Measurements from ENCODE around the gene ERRFI1. TPM values are rescaled to one million over a fixed set of nuclear protein-coding genes. Genes with fewer than 3 reads are reported as not detected.

The ERRFI1 gene
- total RNA-seq, 4 donors from 2014 or later: 26.4 to 96.8 (median 61.2) TPM

DNA sequence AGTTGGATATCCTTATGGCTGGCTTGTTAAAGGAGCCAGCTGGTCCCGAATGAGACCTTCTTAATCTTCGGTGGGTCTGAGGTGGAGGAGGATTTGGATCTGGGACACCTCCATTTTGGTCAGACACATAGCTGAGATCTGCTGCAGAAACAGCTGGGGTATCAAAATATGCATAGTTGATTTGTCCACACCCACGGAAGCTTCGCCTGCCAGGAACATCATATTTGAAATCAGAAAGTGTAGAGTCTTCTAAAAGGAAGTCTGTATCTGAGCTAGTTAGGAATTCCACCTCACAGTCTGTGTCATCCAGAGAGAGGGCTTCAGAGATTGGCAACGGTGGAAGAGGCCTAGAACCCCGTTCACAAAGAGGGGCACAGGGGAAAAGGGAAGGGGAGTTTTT is 12.3 kb downstream of the ERRFI1 start:
- Histone ChIP-seq H3K4me1 (peaks cover 0 to 39% (median 0%) of the 10 kb centered on the region in 4 donors), H3K27ac (no peak overlapping the region), H3K9me3 (no peaks in the 10 kb centered on the region), H3K4me3 (no peak overlapping the region), H3K36me3 (peaks cover 0 to 46% (median 0%) of the 10 kb centered on the region in 3 donors), H3K27me3 (no peaks in the 10 kb centered on the region)
- TF ChIP-seq POLR2A (IDR thresholded peaks at IDR 0.05): no peak
- TF ChIP-seq, protein P1, sequence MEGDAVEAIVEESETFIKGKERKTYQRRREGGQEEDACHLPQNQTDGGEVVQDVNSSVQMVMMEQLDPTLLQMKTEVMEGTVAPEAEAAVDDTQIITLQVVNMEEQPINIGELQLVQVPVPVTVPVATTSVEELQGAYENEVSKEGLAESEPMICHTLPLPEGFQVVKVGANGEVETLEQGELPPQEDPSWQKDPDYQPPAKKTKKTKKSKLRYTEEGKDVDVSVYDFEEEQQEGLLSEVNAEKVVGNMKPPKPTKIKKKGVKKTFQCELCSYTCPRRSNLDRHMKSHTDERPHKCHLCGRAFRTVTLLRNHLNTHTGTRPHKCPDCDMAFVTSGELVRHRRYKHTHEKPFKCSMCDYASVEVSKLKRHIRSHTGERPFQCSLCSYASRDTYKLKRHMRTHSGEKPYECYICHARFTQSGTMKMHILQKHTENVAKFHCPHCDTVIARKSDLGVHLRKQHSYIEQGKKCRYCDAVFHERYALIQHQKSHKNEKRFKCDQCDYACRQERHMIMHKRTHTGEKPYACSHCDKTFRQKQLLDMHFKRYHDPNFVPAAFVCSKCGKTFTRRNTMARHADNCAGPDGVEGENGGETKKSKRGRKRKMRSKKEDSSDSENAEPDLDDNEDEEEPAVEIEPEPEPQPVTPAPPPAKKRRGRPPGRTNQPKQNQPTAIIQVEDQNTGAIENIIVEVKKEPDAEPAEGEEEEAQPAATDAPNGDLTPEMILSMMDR (IDR thresholded peaks at IDR 0.05): no peak
- DNase-seq: no peak

DNA sequence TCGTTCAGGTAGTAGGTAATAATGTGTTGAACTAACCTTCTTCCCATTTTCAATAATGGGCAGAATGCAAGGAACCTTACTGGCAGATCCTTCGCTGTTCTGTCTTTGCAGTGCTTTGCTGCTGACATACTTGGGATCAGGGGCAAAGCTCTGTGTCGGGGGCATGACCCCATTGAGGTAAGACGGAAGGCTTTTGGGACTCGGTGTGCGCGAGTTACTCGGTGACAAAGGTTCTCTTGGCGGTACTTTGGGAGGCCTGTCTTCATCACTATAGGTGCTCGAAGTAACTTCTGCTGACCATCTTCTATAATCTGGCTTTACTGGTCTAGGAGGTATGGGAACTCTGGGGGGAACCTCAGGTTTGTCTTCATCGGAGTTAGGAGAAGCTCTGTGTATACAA is 12.7 kb downstream of the ERRFI1 start:
- H3K9me3 ChIP-seq: no peaks in the 10 kb centered on the region
- peaks cover 0 to 46% (median 0%) of the 10 kb centered on the region in 3 donors for H3K36me3 ChIP-seq
- no peak overlapping the region for H3K4me3 ChIP-seq
- TF ChIP-seq, protein P1 (IDR thresholded peaks at IDR 0.05): no peak
- peaks cover 0 to 35% (median 0%) of the 10 kb centered on the region in 4 donors for H3K4me1 ChIP-seq
- no peak overlapping the region for H3K27ac ChIP-seq
- H3K27me3 ChIP-seq: no peaks in the 10 kb centered on the region
- no peak for DNase-seq

DNA sequence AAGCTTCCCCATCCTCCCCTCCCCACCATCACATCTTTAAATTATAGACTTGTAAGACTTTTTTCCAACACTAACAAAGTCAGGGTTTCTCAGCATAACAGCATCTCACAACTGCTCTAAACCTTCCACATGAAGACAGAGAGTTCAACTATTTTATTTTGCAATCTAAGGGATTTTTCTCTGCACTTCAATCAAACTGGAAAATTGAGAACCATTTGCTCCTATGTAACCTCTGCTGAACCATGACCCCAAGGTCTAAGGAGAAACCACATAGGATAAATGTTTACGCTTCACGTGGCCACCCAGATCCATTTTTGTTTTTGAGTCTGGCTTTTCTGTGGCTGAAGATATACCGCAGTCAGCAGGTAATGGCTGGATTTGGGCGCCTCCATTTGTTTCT is 13.2 kb downstream of the ERRFI1 start:
- Histone ChIP-seq H3K36me3 (peaks cover 0 to 46% (median 0%) of the 10 kb centered on the region in 3 donors), H3K9me3 (no peaks in the 10 kb centered on the region), H3K4me1 (peaks cover 0 to 31% (median 0%) of the 10 kb centered on the region in 4 donors), H3K4me3 (no peak overlapping the region), H3K27ac (no peak overlapping the region), H3K27me3 (no peaks in the 10 kb centered on the region)
- no peak for DNase-seq
- no peak for TF ChIP-seq POLR2A (IDR thresholded peaks at IDR 0.05)
- TF ChIP-seq, protein P1 (IDR thresholded peaks at IDR 0.05): no peak

DNA sequence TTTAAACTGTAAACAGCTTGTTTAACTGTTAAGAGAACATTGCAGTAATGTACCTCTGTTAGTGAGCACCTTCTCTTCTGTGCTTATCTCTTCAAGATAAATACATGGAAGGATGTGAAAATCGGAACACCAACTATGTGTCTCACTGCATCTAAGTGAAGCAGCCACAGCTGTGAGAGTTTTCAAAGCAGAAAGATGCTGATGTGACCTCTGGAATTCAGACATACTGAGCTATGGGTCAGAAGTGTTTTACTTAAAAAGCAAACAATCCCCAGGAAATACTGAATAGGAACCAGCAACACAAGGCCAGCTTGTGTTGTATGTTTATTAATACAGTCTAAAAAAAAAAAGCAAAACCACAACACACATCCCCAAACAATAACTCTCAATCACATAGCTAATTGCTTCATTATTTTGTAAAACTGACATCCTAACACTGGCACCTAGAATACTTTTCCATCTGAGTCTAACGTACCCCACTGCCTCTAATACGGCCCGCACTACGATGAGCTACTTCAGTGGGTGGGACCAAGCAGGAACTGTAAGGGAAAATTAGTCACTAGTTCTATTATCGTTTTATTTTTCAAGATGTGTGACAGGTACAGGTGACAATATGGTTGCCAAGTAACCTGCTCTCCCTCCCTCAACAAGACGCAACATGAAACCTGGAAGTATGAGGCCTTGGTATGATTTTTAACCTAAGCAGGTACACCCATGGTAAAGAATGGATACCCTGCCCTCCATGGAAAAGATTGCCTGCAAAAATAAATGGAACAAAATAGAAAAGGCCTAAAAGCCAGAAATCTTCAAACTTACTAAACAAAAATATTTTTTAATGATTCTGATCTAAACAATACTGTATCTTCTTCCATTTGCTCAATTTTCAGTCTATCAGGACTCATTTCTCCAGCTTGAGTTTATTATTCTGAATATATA is 13.9 kb downstream of the ERRFI1 start:
- no peaks in the 10 kb centered on the region for H3K9me3 ChIP-seq
- no peak for DNase-seq
- H3K4me3 ChIP-seq: no peak overlapping the region
- H3K36me3 ChIP-seq: peaks cover 0 to 46% (median 0%) of the 10 kb centered on the region in 3 donors
- H3K4me1 ChIP-seq: peaks cover 0 to 25% (median 0%) of the 10 kb centered on the region in 4 donors
- no peaks in the 10 kb centered on the region for H3K27me3 ChIP-seq
- no peak for TF ChIP-seq POLR2A (IDR thresholded peaks at IDR 0.05)
- TF ChIP-seq, protein P1 (IDR thresholded peaks at IDR 0.05): no peak
- H3K27ac ChIP-seq: no peak overlapping the region

DNA sequence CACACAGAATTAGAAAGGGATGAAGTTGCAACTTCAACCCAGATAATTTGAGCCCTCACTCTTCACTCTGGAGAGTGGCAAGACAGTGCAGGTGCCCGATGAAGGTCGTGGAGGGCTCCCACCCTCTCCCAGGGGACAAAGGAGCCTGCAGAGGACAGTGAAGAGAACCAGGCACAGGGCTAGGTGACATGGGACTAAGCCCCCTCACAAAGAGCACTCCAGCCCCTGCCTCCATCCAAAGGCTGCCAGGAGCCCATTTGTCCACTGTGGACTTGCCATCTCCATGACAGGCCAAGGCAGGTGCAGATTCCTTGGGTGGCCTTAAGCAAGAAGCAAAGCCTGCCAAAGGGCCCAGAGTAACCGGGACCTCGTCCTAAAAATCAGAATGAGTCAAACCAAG is 15.1 kb downstream of the ERRFI1 start:
- Histone ChIP-seq H3K4me3 (no peak overlapping the region), H3K9me3 (no peaks in the 10 kb centered on the region), H3K27me3 (no peaks in the 10 kb centered on the region), H3K4me1 (peaks cover 0 to 18% (median 0%) of the 10 kb centered on the region in 4 donors), H3K27ac (no peak overlapping the region), H3K36me3 (peaks cover 0 to 46% (median 0%) of the 10 kb centered on the region in 3 donors)
- DNase-seq: no peak
- TF ChIP-seq POLR2A (IDR thresholded peaks at IDR 0.05): no peak
- TF ChIP-seq, protein P1 (IDR thresholded peaks at IDR 0.05): no peak
